HL-60 (cell line): Measurements from ENCODE around the gene MSI2.

Experiments
- DNase-seq, 2 experiments: peaks; one replicate each; pipeline ENCODE4 v3.0.0-alpha.2; 2010 to 2020; ENCODE audit warnings: low read depth in 1 of 2, low spot score in 1 of 2
- H3K27ac ChIP-seq: fragments of 250-450 bp; sonication (Bioruptor Pico); replicated peaks from 2 replicates; pipeline ENCODE4 v1.5.1; 2020; ENCODE audit warnings: mild to moderate bottlenecking, moderate library complexity
- H3K27me3 ChIP-seq: fragments of 250-450 bp; sonication (Bioruptor Pico); 2 replicates; pipeline ENCODE4 v1.5.1; 2021; ENCODE audit warnings: mild to moderate bottlenecking, moderate library complexity; ENCODE audit not compliant: insufficient read depth, poor library complexity, severe bottlenecking
- H3K4me3 ChIP-seq: replicated peaks from 2 replicates; pipeline ENCODE4 v1.5.1; 2011; ENCODE audit warnings: mild to moderate bottlenecking, control low read depth, low read length; ENCODE audit not compliant: insufficient read depth
- GABPA ChIP-seq: IDR thresholded peaks from 2 replicates; pipeline ENCODE4 v1.6.1; 2012; ENCODE audit warnings: low read depth
- POLR2AphosphoS5 ChIP-seq: IDR thresholded peaks from 2 replicates; pipeline ENCODE4 v1.6.1; 2012; ENCODE audit warnings: low read depth
- SPI1 ChIP-seq: IDR thresholded peaks from 2 replicates; pipeline ENCODE4 v1.6.1; 2012; ENCODE audit warnings: low read depth, mild to moderate bottlenecking, borderline replicate concordance
- TF ChIP-seq, protein P1 (sequence below): IDR thresholded peaks from 2 replicates; pipeline ENCODE4 v1.6.1; 2012; ENCODE audit warnings: low read depth; ENCODE audit not compliant: insufficient replicate concordance
- TF ChIP-seq, protein P2 (sequence below): IDR thresholded peaks from one replicate; pipeline ENCODE4 v1.5.1; 2011; ENCODE audit warnings: low read length, control low read depth, inconsistent platforms; ENCODE audit not compliant: insufficient read depth

MSI2 gene

DNA sequence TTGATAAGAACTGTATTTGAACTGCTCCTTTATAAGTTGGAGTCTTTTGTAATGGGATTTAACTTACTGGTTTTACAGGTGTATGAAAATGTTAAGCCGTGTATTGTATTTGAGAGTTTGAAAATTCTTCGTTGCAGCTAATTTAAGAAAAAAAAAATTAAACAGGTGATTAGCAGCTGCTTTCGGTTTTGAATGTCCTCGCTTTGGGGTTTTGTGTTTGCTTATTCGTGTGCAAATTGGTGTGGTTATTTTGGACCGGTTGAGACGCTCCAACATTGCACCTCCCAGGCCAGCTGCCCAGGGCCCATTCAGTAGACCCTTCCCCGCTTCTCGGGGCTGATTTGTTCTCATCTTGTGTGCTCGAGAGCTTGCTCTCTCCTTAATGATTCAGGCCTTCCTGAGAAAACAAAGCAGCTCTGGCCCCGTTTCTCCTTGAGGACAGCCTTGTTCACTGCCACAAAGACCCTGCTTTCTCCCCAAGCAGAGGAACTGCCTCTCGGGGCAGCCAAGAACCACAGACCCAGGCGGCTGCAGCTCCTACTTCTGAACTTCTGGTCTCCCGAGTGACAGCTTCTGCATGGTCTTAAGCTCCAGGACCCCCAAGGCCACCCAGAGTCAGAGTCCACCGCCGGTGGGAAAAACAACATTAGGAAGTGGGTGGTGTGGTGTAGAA is 100.5 kb downstream of the MSI2 start:
- Histone ChIP-seq H3K4me3 (no peak overlapping the region), H3K27ac (no peak overlapping the region)
- TF ChIP-seq, protein P1, sequence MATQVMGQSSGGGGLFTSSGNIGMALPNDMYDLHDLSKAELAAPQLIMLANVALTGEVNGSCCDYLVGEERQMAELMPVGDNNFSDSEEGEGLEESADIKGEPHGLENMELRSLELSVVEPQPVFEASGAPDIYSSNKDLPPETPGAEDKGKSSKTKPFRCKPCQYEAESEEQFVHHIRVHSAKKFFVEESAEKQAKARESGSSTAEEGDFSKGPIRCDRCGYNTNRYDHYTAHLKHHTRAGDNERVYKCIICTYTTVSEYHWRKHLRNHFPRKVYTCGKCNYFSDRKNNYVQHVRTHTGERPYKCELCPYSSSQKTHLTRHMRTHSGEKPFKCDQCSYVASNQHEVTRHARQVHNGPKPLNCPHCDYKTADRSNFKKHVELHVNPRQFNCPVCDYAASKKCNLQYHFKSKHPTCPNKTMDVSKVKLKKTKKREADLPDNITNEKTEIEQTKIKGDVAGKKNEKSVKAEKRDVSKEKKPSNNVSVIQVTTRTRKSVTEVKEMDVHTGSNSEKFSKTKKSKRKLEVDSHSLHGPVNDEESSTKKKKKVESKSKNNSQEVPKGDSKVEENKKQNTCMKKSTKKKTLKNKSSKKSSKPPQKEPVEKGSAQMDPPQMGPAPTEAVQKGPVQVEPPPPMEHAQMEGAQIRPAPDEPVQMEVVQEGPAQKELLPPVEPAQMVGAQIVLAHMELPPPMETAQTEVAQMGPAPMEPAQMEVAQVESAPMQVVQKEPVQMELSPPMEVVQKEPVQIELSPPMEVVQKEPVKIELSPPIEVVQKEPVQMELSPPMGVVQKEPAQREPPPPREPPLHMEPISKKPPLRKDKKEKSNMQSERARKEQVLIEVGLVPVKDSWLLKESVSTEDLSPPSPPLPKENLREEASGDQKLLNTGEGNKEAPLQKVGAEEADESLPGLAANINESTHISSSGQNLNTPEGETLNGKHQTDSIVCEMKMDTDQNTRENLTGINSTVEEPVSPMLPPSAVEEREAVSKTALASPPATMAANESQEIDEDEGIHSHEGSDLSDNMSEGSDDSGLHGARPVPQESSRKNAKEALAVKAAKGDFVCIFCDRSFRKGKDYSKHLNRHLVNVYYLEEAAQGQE = no peak
- TF ChIP-seq GABPA (no peak), POLR2AphosphoS5 (no peak), SPI1 (no peak)
- TF ChIP-seq, protein P2, sequence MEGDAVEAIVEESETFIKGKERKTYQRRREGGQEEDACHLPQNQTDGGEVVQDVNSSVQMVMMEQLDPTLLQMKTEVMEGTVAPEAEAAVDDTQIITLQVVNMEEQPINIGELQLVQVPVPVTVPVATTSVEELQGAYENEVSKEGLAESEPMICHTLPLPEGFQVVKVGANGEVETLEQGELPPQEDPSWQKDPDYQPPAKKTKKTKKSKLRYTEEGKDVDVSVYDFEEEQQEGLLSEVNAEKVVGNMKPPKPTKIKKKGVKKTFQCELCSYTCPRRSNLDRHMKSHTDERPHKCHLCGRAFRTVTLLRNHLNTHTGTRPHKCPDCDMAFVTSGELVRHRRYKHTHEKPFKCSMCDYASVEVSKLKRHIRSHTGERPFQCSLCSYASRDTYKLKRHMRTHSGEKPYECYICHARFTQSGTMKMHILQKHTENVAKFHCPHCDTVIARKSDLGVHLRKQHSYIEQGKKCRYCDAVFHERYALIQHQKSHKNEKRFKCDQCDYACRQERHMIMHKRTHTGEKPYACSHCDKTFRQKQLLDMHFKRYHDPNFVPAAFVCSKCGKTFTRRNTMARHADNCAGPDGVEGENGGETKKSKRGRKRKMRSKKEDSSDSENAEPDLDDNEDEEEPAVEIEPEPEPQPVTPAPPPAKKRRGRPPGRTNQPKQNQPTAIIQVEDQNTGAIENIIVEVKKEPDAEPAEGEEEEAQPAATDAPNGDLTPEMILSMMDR = no peak

DNA sequence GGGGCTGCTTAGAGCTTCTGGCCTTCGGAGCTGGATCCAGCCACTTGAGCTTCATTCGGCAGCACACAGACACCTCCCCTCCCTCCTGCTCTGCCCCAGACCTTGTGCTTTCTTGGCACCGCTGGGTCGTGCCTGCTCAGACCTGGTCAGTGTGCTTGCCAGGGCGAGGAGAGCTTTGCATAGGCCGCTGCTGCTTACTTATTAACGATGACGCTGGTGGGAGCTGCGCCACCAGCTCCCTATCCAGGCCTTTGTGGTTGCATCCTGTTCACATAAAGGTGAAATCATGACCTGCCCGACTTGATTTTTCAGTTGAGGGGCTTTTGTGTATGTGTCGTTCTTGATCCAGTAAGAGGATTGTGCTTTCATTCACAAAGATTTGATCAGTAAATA is 101.1 kb downstream of the MSI2 start:
- H3K27ac ChIP-seq = no peak overlapping the region
- H3K27me3 ChIP-seq = no peaks in the 10 kb centered on the region
- no peak for DNase-seq
- TF ChIP-seq SPI1 (no peak), POLR2AphosphoS5 (no peak), GABPA (no peak)
- TF ChIP-seq, protein P2 = no peak
- TF ChIP-seq, protein P1 = no peak
- H3K4me3 ChIP-seq = no peak overlapping the region

More for the DNA sequence above, 100.5 kb downstream of the MSI2 start:
- no peak for DNase-seq
- no peaks in the 10 kb centered on the region for H3K27me3 ChIP-seq

DNA sequence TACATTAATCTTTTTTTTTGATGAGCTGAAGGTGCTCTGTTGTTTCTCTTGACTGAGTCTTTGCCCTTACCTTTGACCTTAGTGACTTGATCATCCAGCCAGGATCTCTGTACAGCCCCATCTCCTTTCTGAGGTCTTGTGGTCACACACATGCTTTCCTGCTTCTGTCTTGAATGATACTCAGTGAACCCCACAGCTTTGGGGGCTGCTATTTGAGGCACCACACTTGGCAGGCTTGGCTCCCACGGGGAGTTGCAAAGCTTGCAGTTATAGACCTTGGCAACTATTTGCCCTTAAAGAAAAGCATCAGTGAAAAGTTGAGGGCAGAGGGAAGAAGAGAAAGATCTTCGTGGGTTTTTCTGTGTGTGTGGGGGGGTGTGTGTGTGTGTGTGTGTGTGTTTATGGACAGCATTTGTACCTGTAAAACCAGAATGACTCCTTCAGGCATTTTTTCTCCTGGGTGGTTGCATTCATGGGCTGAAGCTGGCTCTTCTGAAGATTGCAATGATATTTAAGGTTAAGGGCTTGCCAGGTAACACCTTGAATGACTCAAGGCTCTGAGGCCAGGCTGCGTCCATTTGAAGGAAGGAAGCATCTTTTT is 101.6 kb downstream of the MSI2 start:
- TF ChIP-seq SPI1 = no peak
- no peak for TF ChIP-seq POLR2AphosphoS5
- TF ChIP-seq, protein P2 = no peak
- TF ChIP-seq GABPA = no peak
- TF ChIP-seq, protein P1 = no peak
- Histone ChIP-seq H3K27me3 (no peaks in the 10 kb centered on the region), H3K27ac (no peak overlapping the region), H3K4me3 (no peak overlapping the region)
- DNase-seq = no peak
